Measurements from ENCODE around the gene TGFBR3.

- TF ChIP-seq CTCF (IDR thresholded peaks at IDR 0.05) (no peak), POLR2A (IDR thresholded peaks at IDR 0.05) (no peak)
Observed at GRCh38 chr1:91752324-91752723, 133.6 kb downstream of the TGFBR3 start.

Data from stomach (tissue), 4 donors.